Stimulated activated CD8-positive, alpha-beta memory T cell treated with anti-CD3 and anti-CD28 coated beads, Interleukin-7, amount 100 ng/mL, for 24 hours (primary cell): ENCODE data around the gene C1orf146.
"Not testable (repeated sequence)": the region's sequence is repeated elsewhere in the genome, so short reads cannot be mapped to it uniquely, and the experiment has no call there.

ENCODE experiments used
- DNase-seq: peaks from one replicate; pipeline ENCODE4 v3.0.0-alpha.2; 2020; ENCODE audit warnings: low read depth

Gene C1orf146

DNA sequence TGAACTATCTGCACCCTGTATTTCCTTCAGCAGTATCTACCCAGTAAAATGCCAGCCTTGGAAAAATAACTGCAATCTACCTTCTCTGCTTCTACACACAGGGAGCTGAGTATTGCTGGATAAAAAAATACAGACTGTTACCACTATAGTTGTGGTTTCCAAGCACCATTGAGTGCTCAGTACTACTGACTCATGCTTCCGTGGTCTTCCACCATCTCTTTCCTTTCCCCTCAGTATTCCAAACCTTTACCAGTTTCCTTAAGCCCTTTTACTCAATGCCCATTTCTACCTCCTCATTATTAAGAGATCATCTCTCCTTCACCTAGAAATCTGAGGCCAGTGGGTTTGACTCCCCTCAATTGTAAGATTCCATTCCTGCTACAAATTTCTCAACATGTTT is 57.2 kb downstream of the C1orf146 start:
- no peak for DNase-seq

DNA sequence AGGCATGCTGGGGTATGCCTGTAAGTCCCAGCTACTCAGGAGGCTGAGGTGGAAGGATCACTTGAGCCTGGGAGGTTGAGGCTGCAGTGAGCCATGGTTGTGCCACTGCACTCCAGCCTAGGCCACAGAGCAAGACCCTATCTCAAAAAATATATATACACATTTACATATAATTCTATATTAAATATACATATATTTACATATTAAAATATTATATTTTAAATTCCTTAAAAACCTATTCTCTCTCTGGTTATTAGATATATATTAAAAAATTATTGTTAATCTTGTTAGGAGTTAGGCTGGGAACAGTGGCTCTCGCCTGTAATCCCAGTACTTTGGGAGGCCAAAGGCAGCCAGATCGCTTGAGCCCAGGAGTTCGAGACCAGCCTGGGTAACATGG is 58.4 kb downstream of the C1orf146 start:
- DNase-seq = no peak

DNA sequence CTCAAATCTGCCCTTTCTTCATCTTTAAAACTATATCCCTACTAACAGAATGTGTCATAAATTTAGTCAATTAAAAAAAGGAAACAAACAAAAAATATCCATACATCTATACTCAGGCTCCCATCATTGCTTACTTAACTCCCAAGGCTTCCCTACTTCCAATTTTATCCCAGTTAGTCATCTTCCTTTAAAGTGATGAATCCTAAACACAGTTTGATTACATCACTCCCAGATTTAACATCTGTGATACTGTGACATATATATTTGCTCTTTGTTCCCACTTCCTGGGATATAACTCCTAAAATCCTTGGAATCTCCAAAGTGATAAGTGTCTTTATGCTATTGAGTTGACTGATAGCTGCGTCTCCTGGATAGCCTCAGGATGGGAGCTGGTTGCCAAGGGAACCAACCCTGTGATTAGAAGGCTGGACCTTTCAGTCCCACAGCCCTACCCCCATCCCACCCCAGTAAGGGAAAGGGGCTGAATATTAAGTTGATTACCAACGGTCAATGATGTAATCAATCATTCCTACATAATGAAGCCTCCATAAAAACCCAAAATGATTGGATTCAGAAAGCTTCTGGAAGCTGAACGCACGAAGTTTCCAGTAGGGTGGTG is 59.5 kb downstream of the C1orf146 start:
- no peak for DNase-seq

DNA sequence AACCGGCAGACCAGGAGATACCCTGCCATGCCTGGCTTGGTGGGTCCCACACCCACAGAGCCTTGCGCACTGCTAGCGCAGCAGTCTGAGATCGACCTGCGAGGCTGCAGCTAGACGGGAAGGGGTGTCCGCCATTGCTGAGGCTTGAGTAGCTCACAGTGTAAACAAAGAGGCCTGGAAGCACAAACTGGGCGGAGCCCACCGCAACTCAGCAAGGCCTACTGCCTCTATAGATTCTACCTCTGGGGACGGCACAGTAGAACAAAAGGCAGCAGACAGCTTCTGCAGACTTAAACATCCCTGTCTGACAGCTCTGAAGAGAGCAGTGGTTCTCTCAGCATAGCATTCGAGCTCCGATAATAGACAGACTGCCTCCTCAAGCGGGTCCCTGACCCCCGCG is 62.1 kb downstream of the C1orf146 start:
- DNase-seq = not testable (repeated sequence)

DNA sequence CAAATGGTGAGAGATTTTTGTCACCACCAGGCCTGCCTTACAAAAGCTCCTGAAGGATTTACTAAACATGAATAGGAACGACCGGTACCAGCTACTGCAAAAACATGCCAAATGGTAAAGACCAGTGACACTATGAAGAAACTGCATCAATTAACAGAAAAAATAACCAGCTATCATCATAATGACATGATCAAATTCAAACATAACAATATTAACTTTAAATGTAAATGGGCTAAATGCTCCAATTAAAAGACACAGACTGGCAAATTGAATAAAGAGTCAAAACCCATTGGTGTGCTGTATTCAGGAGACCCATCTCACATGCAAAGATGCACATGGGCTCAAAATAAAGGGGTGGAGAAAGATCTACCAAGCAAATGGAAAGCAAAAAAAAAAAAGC is 63.7 kb downstream of the C1orf146 start:
- DNase-seq = not testable (repeated sequence)

DNA sequence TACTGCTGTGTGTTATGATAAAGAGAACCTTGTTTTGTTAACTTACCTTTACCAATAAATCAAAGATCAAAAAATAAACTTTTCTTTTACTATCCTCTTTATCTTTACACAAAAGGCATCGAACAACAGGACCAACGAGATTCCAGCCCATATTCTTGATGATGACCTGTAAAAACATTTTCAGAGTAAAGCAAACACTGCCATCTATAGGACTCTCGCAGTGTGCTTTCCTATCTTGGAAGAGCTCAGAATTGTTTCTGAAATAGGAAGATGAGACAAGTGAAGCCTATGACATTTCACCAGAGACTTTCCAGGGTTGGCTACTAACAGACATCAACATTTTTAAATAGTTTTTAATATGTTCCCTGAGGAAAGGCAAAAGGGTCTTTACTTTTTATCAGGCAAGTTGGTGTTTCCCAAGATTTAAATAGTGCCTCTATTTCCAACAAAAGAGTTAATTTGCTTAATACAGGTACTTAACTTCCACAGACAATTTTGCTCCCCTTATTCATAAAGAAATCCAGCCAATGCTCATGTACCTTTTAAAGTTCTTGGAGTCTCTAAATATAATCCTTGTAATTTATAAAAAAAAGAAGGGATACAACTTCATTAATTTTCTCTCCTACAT is 73.8 kb downstream of the C1orf146 start:
- DNase-seq = no peak
